ENCODE measurements around the gene SYNPO.

SYNPO gene

DNA sequence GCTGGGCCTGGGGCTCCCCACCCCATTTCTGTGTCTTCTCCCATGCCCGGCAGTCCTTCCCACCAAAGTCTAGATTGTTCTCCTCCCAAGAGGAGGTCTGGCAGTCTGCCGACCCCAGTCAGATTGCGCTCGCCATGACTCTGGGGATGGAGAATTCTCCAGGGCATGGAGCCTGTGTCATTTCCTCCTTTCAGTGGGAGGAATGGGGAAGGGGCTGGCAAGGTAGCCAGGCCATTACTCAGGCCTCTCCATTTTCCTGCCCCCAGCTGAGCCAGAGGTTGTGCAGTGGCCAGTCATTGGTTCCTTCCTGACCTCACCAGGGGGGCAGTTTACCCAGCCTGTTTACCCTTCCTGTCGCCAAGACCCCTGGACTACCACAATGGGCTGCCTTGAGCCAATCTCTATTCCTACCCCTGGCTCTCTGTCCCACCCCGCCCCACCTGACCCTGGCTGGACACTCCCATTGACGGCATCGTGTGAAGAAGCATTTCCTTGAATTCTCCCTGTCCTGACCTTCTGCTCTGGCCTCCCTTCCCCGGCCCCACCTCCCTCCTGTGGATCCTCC lies 628 bp downstream of the SYNPO start:
- no peak for DNase-seq (ENCODE audit: low read depth in 2 of 2)

DNA sequence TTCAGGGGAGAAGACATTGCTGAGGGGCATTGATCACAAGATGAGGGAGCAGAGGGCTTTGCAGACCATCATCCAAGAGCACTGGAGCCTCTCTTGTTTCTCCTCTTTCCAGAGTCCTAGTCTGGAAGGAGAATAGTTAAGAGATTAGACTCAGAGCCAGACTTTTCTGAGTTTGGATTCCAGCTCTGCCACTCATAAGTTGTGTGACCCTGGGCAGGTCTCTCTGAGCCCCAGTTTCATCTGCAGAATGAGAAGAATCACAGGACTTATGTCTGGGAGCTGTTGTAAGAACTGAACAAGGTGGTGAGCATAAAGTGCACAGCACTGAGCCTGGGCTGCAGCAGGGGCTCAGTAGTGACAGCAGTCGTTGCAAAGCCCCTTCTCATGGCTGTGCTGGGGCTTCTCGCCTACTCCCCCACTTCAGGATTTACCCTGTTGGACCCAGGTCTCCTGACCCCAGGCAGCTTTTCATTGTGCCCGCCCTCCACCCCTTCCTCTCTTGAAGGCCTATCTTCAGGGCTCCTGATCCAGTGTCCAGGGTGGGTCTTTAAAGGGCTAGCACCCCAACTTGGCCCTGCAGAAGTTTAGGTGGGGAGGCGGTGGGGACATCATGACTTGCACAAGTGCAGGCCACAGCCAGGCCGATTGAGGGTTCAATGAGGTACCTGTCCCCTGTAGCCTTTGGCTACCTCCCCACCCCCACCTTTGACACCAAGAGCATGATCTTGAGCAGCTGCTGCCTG lies 1.5 kb downstream of the SYNPO start:
- DNase-seq (ENCODE audit: low read depth in 2 of 2) = no peak

DNA sequence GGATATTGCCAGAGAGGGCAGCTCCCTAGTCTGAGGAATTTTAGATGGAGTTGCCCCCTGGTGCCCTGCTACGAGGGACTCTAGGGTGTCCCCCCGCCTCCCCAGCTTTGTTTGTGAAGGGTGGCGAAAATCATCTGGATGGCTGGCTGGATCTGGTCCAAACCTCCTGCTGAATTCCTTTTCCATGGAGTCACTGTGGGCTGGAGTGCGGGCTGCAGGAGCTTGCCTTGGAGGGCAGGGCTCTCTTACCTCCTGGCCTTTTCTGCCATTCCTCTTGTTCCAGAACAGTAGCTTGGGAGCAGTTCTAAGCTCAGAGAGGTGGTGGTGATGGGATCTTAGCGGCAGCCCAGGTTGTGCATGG lies 2.1 kb downstream of the SYNPO start:
- DNase-seq (ENCODE audit: low read depth in 2 of 2) = no peak

DNA sequence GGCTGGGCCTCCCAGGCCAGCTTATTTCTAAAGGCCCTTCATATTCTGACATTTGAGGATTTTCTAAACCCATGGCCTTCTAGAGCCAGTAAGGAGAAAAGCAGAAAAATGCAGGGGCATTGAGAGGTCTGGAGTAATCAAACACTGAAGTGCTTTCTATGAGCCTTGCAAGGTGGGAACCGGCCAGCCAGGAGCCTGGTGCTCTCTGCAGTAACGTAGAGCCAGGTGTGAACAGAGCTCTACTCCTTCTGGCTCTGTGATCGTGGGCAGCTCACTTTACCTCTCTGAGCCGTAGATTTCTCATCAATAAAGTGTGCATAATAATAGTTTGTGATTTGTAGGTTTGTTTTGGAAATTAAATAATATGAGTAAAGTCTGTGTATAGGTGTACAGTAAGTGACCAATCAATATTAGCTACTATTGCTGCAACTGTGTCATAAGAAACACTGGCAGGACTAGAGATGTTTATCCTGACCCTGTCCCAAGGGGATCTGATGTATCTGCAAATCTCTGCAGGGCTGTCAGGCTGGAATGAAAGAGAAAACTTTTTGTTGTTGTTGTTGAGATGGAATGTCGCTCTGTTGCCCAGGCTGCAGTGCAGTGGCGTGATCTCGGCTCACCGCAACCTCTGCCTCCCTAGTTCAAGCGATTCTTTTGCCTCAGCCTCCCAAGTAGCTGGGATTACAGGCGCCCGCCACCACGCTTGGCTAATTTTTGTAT lies 2.7 kb downstream of the SYNPO start:
- no peak for DNase-seq (ENCODE audit: low read depth in 2 of 2)

DNA sequence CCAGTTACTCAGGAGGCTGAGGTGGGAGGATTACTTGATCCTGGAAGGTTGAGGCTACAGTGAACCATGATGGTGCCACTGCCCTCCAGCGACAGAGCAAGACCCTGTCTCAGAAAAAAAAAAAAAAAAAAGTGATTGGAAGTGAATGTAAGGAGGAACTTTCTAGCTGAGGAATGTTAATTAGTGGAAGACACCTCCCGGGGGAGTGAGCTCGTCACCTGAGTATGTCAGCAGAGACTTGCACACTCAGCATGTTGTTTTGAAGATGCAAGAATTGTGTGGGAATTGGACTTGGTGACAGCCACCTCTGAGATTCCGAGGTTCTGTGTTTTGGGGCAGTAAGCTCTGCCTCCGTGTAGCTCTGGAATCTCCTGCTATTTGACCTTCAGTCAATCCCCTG lies 3.6 kb downstream of the SYNPO start:
- DNase-seq (ENCODE audit: low read depth in 2 of 2) = no peak

- DNase-seq (ENCODE audit: low read depth in 2 of 2) = no peak
Measured at GRCh38 chr5:150644514-150644913, 4.1 kb downstream of the SYNPO start.

GRCh38 chr5:150645070-150645700 lies 4.7 kb downstream of the SYNPO start:
- DNase-seq (ENCODE audit: low read depth in 2 of 2) = no peak

DNA sequence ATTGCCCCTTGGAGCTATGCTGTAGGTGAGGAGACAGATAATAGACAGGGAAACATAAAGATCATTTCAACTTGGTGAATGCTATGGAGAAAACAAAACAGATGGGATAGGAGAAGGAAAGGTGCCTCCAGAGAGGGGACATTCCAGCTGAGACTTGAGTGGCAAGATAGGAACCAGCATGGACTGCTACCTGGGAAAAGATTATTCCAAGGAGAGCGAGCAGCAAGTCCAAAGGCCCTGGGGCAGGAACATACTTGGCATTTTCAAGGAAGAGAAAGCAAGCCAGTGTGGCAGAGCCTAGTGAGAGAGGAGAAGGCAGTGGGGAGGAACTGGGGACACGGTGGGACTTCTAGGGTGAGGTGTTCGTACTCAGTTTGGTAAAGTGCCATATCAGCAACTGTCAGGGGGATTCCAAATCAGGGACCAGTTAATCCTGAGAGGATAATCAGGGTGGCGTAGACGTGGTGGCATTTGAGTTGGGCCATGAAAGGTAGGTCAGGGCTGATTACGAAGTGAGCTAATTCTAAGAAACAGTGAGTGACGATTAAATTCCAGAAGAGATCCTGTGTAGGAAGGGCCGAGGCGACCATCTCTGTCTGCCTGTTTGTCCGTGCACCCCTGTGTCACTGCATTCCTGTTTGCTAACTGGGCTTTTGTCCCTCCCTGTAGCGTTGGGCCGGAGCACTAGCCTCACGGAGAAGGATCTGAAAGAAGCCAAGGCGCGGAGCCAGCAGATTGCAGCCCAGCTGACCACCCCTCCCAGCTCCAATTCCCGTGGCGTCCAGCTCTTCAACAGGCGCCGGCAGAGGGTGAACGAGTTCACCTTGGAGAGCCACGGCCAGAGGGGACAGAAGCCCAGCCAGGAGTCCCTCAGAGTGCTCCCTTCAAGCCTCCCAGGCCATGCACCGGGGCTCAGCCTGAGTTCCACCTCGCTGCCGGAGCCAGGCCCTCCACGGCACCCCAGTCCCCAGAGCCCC lies 7.1 kb downstream of the SYNPO start:
- no peak for DNase-seq (ENCODE audit: low read depth in 2 of 2)

DNA sequence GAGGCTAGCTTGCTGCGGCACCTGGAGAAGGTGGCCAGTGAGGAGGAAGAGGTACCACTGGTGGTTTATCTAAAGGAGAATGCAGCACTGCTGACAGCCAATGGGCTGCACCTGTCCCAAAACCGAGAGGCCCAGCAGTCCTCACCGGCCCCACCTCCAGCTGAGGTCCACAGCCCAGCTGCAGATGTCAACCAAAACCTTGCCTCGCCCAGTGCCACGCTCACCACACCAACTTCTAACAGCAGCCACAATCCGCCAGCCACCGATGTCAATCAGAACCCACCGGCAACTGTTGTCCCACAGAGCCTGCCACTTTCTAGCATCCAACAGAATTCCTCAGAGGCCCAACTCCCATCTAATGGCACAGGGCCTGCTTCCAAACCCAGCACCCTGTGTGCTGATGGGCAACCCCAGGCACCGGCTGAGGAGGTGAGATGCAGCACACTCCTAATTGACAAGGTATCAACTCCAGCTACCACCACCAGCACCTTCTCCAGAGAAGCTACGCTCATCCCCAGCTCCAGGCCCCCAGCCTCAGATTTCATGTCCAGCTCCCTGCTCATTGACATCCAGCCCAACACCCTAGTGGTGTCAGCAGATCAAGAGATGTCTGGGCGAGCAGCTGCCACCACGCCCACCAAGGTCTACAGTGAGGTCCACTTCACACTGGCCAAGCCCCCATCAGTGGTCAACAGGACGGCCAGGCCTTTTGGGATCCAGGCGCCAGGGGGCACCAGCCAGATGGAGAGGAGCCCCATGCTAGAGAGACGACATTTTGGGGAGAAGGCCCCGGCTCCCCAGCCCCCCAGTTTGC lies 8.0 kb downstream of the SYNPO start:
- no peak for DNase-seq (ENCODE audit: low read depth in 2 of 2)

DNA sequence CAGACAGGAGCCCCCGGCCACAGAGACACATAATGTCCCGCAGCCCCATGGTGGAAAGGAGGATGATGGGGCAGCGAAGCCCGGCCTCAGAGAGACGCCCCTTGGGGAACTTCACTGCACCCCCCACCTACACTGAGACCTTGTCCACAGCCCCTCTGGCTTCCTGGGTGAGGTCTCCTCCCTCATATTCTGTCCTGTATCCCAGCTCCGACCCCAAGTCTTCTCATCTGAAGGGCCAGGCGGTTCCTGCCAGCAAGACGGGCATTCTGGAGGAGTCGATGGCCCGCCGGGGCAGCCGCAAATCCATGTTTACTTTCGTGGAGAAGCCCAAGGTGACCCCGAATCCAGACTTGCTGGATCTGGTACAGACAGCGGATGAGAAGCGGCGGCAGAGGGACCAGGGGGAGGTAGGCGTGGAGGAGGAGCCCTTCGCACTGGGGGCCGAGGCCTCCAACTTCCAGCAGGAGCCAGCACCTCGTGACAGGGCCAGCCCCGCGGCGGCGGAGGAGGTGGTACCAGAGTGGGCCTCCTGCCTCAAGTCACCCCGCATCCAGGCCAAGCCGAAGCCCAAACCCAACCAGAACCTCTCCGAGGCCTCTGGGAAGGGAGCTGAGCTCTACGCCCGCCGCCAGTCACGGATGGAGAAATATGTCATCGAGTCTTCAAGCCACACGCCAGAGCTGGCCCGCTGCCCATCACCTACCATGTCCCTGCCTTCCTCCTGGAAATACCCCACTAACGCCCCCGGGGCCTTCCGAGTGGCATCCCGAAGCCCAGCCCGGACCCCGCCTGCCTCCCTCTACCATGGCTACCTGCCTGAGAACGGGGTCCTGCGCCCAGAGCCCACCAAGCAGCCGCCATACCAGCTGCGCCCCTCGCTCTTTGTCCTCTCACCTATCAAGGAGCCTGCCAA lies 8.9 kb downstream of the SYNPO start:
- no peak for DNase-seq (ENCODE audit: low read depth in 2 of 2)

DNA sequence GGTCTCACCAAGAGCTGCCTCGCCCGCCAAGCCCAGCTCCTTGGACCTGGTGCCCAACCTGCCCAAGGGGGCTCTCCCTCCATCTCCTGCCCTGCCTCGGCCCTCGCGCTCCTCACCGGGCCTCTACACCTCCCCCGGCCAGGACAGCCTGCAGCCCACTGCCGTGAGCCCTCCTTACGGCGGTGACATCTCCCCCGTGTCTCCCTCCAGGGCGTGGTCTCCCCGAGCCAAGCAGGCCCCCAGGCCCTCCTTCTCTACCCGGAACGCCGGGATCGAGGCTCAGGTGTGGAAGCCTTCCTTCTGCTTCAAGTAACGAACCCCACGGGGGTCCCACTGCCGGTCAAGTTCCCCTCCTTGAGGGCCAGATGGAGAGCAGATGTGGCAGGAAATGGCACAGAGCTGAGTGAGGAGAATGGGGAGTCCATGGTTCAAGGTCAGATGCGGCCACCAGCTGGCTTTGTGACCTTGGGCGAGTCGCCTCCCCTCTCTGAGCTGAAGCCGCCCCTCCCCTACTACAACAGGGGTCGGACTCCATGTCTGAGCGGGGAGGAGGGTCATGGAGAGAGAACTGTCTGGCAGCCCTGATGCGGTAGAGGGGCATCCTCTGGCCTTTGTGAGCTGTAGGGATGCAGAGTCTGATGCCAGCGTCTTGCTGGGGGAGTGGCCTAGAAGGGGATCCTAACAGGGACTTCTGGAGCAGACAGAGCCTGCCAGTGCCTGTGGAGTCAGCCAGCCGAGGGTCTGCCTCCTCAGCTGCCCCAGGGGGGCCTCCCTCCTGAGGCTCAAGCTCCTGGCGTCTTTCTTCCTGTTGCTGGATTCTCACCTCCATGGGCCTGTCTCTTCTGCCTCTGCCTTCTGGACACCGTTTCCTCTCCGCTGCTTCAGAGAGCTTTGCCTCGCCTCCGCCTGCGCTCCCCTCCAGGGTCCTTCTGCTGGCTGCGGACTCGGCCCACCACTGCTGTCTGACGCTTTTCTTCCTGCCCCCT lies 9.9 kb downstream of the SYNPO start:
- no peak for DNase-seq (ENCODE audit: low read depth in 2 of 2)

- no peak for DNase-seq (ENCODE audit: low read depth in 2 of 2)
Measured at GRCh38 chr5:150651382-150651781, 10.9 kb downstream of the SYNPO start.

- no peak for DNase-seq (ENCODE audit: low read depth in 2 of 2)
Measured at GRCh38 chr5:150651924-150652671, 11.6 kb downstream of the SYNPO start.

GRCh38 chr5:150653145-150653761 lies 12.8 kb downstream of the SYNPO start:
- DNase-seq (ENCODE audit: low read depth in 2 of 2) = no peak

- no peak for DNase-seq (ENCODE audit: low read depth in 2 of 2)
Measured at GRCh38 chr5:150653762-150654556, 13.5 kb downstream of the SYNPO start.

GRCh38 chr5:150655221-150655620 lies 14.8 kb downstream of the SYNPO start:
- no peak for DNase-seq (ENCODE audit: low read depth in 2 of 2)

All from stimulated activated CD8-positive, alpha-beta memory T cell treated with anti-CD3 and anti-CD28 coated beads, Interleukin-2, amount 100 ng/mL, for 1 hour (primary cell).